HEK293 (cell line): ENCODE data around the gene C1orf52.

Experiments
- CTCF ChIA-PET: fragments of 350-600 bp; formaldehyde crosslinking; extraction: SDS; loops from one replicate; lab custom pipeline; 2021; ENCODE audit warnings: antibody characterized with exemption; lab: Yijun Ruan, JAX
- POLR2A ChIA-PET: fragments of 300-600 bp; formaldehyde crosslinking; extraction: SDS; loops from one replicate; lab custom pipeline; 2020; ENCODE audit warnings: antibody characterized with exemption, inconsistent platforms; lab: Yijun Ruan, JAX
- H3K27ac ChIP-seq: fragments of 200-500 bp; sonication (Bioruptor generic); 2 replicates; pipeline ENCODE4 v1.5.1; 2014; ENCODE audit warnings: low read depth, low read length, control low read depth, inconsistent platforms; ENCODE audit errors: extremely low read depth
- H3K36me3 ChIP-seq, 2 experiments: fragments of 200-500 bp in 1 of 2; sonication (Bioruptor generic) in 1 of 2; 1 replicate in 1 of 2; 2 replicates in 1 of 2; pipeline ENCODE4 v1.5.1; 2014 to 2017; ENCODE audit warnings: inconsistent platforms in 2 of 2, low read length in 2 of 2; ENCODE audit not compliant: control insufficient read depth in 2 of 2, insufficient read depth in 1 of 2
- H3K4me1 ChIP-seq: fragments of 200-500 bp; sonication (Bioruptor generic); 2 replicates; pipeline ENCODE4 v1.5.1; 2014; ENCODE audit warnings: mild to moderate bottlenecking, low read length, inconsistent platforms; ENCODE audit not compliant: control insufficient read depth, insufficient read depth
- H3K4me3 ChIP-seq: 2 replicates; pipeline ENCODE4 v1.5.1; 2011; ENCODE audit warnings: low read depth, mild to moderate bottlenecking, control low read depth, low read length, moderate library complexity
- H3K9me3 ChIP-seq: fragments of 200-500 bp; sonication (Bioruptor generic); 2 replicates; pipeline ENCODE4 v1.5.1; 2014; ENCODE audit warnings: low read depth, low read length, inconsistent platforms; ENCODE audit not compliant: control insufficient read depth, insufficient read depth
- FEZF1 ChIP-seq: fragments of 450-650 bp; formaldehyde crosslinking; IDR thresholded peaks from 2 replicates; pipeline ENCODE4 v1.5.1; 2016; ENCODE audit warnings: missing biosample characterization, missing genetic modification characterization
- IKZF3 ChIP-seq: fragments of 450-650 bp; IDR thresholded peaks from 2 replicates; pipeline ENCODE4 v1.5.0; 2018; ENCODE audit warnings: missing biosample characterization, mild to moderate bottlenecking, missing genetic modification characterization, moderate library complexity
- KLF16 ChIP-seq: fragments of 450-650 bp; formaldehyde crosslinking; IDR thresholded peaks from 2 replicates; pipeline ENCODE4 v1.5.1; 2017; ENCODE audit warnings: missing biosample characterization, missing genetic modification characterization
- PRDM1 ChIP-seq: fragments of 450-650 bp; formaldehyde crosslinking; IDR thresholded peaks from 2 replicates; pipeline ENCODE4; 2016; ENCODE audit warnings: missing biosample characterization, missing genetic modification characterization
- SETDB1 ChIP-seq: IDR thresholded peaks from one replicate; pipeline ENCODE4 v1.6.1; 2017; ENCODE audit warnings: mild to moderate bottlenecking, low read length, moderate library complexity, mixed read lengths; ENCODE audit not compliant: insufficient read length
- WT1 ChIP-seq: fragments of 450-650 bp; formaldehyde crosslinking; IDR thresholded peaks from 2 replicates; pipeline ENCODE4 v1.5.1; 2016; ENCODE audit warnings: missing biosample characterization, missing genetic modification characterization
- ZBTB8A ChIP-seq: fragments of 450-650 bp; formaldehyde crosslinking; IDR thresholded peaks from 2 replicates; pipeline ENCODE4 v1.5.1; 2016; ENCODE audit warnings: missing biosample characterization, missing genetic modification characterization
- ZIC2 ChIP-seq: fragments of 450-650 bp; formaldehyde crosslinking; IDR thresholded peaks from 2 replicates; pipeline ENCODE4 v1.5.1; 2016; ENCODE audit warnings: missing biosample characterization, missing genetic modification characterization
- ZNF335 ChIP-seq: fragments of 450-650 bp; formaldehyde crosslinking; conservative IDR thresholded peaks from 2 replicates; pipeline ENCODE4 v1.5.1; 2016; ENCODE audit warnings: missing biosample characterization, missing genetic modification characterization
- ZNF404 ChIP-seq: fragments of 450-650 bp; formaldehyde crosslinking; IDR thresholded peaks from 2 replicates; pipeline ENCODE4 v1.5.1; 2017; ENCODE audit warnings: missing biosample characterization, missing genetic modification characterization
- ZNF561 ChIP-seq: fragments of 450-650 bp; IDR thresholded peaks from 2 replicates; pipeline ENCODE4 v1.5.1; 2018; ENCODE audit warnings: missing biosample characterization, missing genetic modification characterization, borderline replicate concordance
- ZNF654 ChIP-seq: fragments of 450-650 bp; formaldehyde crosslinking; IDR thresholded peaks from 2 replicates; pipeline ENCODE4 v1.5.1; 2016; ENCODE audit warnings: low read depth, missing biosample characterization, missing genetic modification characterization
- ZNF768 ChIP-seq: fragments of 450-650 bp; formaldehyde crosslinking; IDR thresholded peaks from 2 replicates; pipeline ENCODE4 v1.5.1; 2018; ENCODE audit warnings: missing biosample characterization, mild to moderate bottlenecking, missing genetic modification characterization
- ZNF843 ChIP-seq: fragments of 450-650 bp; formaldehyde crosslinking; IDR thresholded peaks from 2 replicates; pipeline ENCODE4 v1.5.1; 2016; ENCODE audit warnings: missing biosample characterization, missing genetic modification characterization
- TF ChIP-seq, protein P1 (sequence below): fragments of 450-650 bp; formaldehyde crosslinking; IDR thresholded peaks from 2 replicates; pipeline ENCODE4 v1.5.1; 2017; ENCODE audit warnings: missing biosample characterization, missing genetic modification characterization
- TF ChIP-seq, protein P2 (sequence below): fragments of 450-650 bp; formaldehyde crosslinking; IDR thresholded peaks from 2 replicates; pipeline ENCODE4 v1.5.1; 2016; ENCODE audit warnings: missing biosample characterization, missing genetic modification characterization
- TF ChIP-seq, protein P3 (sequence below): fragments of 450-650 bp; formaldehyde crosslinking; IDR thresholded peaks from 2 replicates; pipeline ENCODE4 v1.5.1; 2016; ENCODE audit warnings: missing biosample characterization, missing genetic modification characterization, low read depth
- TF ChIP-seq, protein P4 (sequence below): fragments of 450-650 bp; formaldehyde crosslinking; IDR thresholded peaks from 2 replicates; pipeline ENCODE4 v1.5.1; 2017; ENCODE audit warnings: missing biosample characterization, missing genetic modification characterization
- TF ChIP-seq, protein P5 (sequence below): fragments of 450-650 bp; formaldehyde crosslinking; conservative IDR thresholded peaks from 2 replicates; pipeline ENCODE4 v1.5.1; 2016; ENCODE audit warnings: low read depth, missing biosample characterization, missing genetic modification characterization
- TF ChIP-seq, protein P6 (sequence below): fragments of 450-650 bp; IDR thresholded peaks from 2 replicates; pipeline ENCODE4 v1.5.1; 2018; ENCODE audit warnings: missing biosample characterization, mild to moderate bottlenecking, missing genetic modification characterization
- TF ChIP-seq, protein P7 (sequence below): fragments of 450-650 bp; formaldehyde crosslinking; optimal IDR thresholded peaks from 2 replicates; pipeline ENCODE3; 2016; ENCODE audit warnings: missing biosample characterization, mild to moderate bottlenecking, missing genetic modification characterization

Gene C1orf52

DNA sequence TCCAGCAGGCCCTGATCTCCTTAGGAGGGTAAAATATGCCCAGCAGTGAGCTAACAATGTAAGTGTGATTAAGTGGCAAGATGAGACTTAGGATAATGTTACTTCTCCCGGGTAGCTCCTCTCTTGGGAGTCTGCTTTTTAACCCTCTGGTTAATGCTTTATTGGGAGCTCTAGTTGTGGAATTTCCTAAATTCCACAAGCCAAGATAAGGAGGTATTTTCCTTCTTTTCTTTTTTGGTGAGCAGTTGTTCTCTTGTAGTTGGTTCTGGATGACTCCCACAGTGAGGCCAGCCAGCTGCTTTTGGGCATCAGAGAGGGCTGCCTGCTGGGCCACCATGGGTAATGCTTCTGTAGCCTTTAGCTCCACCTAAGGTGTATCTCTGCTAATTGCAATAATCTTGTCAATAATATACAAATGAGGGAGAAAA lies 19.3 kb downstream of the C1orf52 start:
- TF ChIP-seq ZNF561 (tag by site-specific recombination) = 0 out of 2 replicates have a peak, but pooled peaks have one; percentile 42
- TF ChIP-seq ZIC2 = peak; percentile 78
- TF ChIP-seq FEZF1 = 0 out of 2 replicates have a peak, but pooled peaks have one; percentile 13
- TF ChIP-seq ZNF654 (tag by site-specific recombination) = peak; percentile 42; the same call in 1 of the 2 replicates
- TF ChIP-seq, protein P1, sequence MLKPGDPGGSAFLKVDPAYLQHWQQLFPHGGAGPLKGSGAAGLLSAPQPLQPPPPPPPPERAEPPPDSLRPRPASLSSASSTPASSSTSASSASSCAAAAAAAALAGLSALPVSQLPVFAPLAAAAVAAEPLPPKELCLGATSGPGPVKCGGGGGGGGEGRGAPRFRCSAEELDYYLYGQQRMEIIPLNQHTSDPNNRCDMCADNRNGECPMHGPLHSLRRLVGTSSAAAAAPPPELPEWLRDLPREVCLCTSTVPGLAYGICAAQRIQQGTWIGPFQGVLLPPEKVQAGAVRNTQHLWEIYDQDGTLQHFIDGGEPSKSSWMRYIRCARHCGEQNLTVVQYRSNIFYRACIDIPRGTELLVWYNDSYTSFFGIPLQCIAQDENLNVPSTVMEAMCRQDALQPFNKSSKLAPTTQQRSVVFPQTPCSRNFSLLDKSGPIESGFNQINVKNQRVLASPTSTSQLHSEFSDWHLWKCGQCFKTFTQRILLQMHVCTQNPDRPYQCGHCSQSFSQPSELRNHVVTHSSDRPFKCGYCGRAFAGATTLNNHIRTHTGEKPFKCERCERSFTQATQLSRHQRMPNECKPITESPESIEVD (tag by site-specific recombination) = peak; percentile 95
- TF ChIP-seq ZNF335 = peak; percentile 58
- TF ChIP-seq, protein P2, sequence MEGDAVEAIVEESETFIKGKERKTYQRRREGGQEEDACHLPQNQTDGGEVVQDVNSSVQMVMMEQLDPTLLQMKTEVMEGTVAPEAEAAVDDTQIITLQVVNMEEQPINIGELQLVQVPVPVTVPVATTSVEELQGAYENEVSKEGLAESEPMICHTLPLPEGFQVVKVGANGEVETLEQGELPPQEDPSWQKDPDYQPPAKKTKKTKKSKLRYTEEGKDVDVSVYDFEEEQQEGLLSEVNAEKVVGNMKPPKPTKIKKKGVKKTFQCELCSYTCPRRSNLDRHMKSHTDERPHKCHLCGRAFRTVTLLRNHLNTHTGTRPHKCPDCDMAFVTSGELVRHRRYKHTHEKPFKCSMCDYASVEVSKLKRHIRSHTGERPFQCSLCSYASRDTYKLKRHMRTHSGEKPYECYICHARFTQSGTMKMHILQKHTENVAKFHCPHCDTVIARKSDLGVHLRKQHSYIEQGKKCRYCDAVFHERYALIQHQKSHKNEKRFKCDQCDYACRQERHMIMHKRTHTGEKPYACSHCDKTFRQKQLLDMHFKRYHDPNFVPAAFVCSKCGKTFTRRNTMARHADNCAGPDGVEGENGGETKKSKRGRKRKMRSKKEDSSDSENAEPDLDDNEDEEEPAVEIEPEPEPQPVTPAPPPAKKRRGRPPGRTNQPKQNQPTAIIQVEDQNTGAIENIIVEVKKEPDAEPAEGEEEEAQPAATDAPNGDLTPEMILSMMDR (tag by site-specific recombination) = peak; percentile 41; the same call in 1 of the 2 replicates
- TF ChIP-seq IKZF3 (tag by site-specific recombination) = no peak
- no peak for TF ChIP-seq SETDB1
- peak; percentile 33; the same call in 1 of the 2 replicates for TF ChIP-seq ZNF768 (tag by site-specific recombination)
- TF ChIP-seq ZBTB8A (tag by site-specific recombination) = peak; percentile 30; the same call in 1 of the 2 replicates
- TF ChIP-seq, protein P3, sequence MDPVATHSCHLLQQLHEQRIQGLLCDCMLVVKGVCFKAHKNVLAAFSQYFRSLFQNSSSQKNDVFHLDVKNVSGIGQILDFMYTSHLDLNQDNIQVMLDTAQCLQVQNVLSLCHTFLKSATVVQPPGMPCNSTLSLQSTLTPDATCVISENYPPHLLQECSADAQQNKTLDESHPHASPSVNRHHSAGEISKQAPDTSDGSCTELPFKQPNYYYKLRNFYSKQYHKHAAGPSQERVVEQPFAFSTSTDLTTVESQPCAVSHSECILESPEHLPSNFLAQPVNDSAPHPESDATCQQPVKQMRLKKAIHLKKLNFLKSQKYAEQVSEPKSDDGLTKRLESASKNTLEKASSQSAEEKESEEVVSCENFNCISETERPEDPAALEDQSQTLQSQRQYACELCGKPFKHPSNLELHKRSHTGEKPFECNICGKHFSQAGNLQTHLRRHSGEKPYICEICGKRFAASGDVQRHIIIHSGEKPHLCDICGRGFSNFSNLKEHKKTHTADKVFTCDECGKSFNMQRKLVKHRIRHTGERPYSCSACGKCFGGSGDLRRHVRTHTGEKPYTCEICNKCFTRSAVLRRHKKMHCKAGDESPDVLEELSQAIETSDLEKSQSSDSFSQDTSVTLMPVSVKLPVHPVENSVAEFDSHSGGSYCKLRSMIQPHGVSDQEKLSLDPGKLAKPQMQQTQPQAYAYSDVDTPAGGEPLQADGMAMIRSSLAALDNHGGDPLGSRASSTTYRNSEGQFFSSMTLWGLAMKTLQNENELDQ (tag by site-specific recombination) = no peak
- Histone ChIP-seq H3K4me1 (peaks cover 11% of the 10 kb centered on the region), H3K9me3 (no peaks in the 10 kb centered on the region), H3K36me3 (no peaks in the 10 kb centered on the region), H3K4me3 (no peak overlapping the region), H3K27ac (no peak overlapping the region; the same call in 1 of the 2 replicates)
- ChIA-PET CTCF (interaction anchor here (0.7 to 2.0 kb wide), 8 partner anchors 9 to 479 kb away, joined by 3 to 20 read pairs (median 5); no protein-coding TSS in a partner anchor), POLR2A (interaction anchor here (0.5 to 1.3 kb wide), 5 partner anchors 15 to 295 kb away, joined by 3 to 7 read pairs (median 4); partner anchors contain the start of genes BCL10 and SYDE2)

DNA sequence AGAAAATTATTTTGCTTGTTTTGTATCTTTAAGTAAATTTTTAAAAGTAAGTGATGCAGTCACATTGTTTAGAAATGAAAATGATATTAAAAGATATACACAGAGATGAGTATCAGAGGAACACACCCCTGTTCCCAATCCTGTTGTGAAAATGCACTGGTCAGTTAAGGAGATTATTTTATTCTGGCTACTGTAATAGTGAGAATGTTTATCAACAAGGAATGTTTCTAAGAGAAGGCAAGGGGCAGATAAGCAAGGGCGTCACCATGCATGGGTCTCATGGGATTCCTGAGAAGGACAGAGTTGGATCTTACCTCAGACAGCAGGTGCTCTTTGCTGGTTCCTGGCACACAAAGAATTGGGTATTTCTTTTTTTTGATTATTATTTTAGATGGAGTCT lies 21.8 kb downstream of the C1orf52 start:
- ChIA-PET CTCF (no interaction called here), POLR2A (no interaction called here)
- Histone ChIP-seq H3K4me1 (no peaks in the 10 kb centered on the region), H3K4me3 (no peak overlapping the region), H3K36me3 (no peaks in the 10 kb centered on the region), H3K27ac (no peak overlapping the region), H3K9me3 (no peaks in the 10 kb centered on the region)
- TF ChIP-seq, protein P4, sequence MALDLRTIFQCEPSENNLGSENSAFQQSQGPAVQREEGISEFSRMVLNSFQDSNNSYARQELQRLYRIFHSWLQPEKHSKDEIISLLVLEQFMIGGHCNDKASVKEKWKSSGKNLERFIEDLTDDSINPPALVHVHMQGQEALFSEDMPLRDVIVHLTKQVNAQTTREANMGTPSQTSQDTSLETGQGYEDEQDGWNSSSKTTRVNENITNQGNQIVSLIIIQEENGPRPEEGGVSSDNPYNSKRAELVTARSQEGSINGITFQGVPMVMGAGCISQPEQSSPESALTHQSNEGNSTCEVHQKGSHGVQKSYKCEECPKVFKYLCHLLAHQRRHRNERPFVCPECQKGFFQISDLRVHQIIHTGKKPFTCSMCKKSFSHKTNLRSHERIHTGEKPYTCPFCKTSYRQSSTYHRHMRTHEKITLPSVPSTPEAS = no peak
- TF ChIP-seq ZNF843 = no peak
- no peak for TF ChIP-seq ZNF404 (tag by site-specific recombination)
- TF ChIP-seq KLF16 = no peak
- TF ChIP-seq WT1 (tag by site-specific recombination) = no peak
- TF ChIP-seq, protein P5, sequence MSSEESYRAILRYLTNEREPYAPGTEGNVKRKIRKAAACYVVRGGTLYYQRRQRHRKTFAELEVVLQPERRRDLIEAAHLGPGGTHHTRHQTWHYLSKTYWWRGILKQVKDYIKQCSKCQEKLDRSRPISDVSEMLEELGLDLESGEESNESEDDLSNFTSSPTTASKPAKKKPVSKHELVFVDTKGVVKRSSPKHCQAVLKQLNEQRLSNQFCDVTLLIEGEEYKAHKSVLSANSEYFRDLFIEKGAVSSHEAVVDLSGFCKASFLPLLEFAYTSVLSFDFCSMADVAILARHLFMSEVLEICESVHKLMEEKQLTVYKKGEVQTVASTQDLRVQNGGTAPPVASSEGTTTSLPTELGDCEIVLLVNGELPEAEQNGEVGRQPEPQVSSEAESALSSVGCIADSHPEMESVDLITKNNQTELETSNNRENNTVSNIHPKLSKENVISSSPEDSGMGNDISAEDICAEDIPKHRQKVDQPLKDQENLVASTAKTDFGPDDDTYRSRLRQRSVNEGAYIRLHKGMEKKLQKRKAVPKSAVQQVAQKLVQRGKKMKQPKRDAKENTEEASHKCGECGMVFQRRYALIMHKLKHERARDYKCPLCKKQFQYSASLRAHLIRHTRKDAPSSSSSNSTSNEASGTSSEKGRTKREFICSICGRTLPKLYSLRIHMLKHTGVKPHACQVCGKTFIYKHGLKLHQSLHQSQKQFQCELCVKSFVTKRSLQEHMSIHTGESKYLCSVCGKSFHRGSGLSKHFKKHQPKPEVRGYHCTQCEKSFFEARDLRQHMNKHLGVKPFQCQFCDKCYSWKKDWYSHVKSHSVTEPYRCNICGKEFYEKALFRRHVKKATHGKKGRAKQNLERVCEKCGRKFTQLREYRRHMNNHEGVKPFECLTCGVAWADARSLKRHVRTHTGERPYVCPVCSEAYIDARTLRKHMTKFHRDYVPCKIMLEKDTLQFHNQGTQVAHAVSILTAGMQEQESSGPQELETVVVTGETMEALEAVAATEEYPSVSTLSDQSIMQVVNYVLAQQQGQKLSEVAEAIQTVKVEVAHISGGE (tag by site-specific recombination) = no peak
- TF ChIP-seq, protein P6, sequence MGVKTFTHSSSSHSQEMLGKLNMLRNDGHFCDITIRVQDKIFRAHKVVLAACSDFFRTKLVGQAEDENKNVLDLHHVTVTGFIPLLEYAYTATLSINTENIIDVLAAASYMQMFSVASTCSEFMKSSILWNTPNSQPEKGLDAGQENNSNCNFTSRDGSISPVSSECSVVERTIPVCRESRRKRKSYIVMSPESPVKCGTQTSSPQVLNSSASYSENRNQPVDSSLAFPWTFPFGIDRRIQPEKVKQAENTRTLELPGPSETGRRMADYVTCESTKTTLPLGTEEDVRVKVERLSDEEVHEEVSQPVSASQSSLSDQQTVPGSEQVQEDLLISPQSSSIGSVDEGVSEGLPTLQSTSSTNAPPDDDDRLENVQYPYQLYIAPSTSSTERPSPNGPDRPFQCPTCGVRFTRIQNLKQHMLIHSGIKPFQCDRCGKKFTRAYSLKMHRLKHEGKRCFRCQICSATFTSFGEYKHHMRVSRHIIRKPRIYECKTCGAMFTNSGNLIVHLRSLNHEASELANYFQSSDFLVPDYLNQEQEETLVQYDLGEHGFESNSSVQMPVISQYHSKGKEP (tag by site-specific recombination) = no peak
- TF ChIP-seq, protein P7, sequence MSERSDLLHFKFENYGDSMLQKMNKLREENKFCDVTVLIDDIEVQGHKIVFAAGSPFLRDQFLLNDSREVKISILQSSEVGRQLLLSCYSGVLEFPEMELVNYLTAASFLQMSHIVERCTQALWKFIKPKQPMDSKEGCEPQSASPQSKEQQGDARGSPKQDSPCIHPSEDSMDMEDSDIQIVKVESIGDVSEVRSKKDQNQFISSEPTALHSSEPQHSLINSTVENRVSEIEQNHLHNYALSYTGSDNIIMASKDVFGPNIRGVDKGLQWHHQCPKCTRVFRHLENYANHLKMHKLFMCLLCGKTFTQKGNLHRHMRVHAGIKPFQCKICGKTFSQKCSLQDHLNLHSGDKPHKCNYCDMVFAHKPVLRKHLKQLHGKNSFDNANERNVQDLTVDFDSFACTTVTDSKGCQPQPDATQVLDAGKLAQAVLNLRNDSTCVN (tag by site-specific recombination) = no peak
- no peak for TF ChIP-seq PRDM1 (tag by site-specific recombination)
- TF ChIP-seq SETDB1 = no peak
